HG03066 (cell line): ENCODE data around the gene TMEM203.

ENCODE experiments used
- ATAC-seq: cut with Tn5 transposase; IDR thresholded peaks from one replicate; pipeline ENCODE4 v1.9.1; 2021; ENCODE audit warnings: low read depth; ENCODE audit not compliant: unreplicated experiment

The TMEM203 gene

DNA sequence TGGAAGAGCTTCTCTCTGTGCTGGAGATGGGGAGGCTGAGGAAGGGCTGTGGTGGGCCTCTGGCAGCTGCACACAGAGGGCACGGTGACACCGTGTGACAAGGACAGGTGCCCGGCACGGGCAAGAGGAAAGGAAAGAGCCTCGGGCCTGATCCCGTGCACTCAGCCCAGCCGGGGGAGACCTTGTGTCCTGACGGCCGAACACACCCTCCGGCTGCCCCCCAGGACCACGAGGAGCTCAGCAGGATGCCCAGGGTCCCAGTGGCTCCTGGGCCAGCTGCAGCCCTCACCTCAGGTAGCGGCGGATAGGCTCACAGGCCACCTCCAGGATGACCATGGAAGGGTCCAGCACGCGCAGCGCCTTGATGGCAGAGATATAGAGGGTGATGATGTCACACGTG, 22.6 kb downstream of the TMEM203 start:
- no peak for ATAC-seq

DNA sequence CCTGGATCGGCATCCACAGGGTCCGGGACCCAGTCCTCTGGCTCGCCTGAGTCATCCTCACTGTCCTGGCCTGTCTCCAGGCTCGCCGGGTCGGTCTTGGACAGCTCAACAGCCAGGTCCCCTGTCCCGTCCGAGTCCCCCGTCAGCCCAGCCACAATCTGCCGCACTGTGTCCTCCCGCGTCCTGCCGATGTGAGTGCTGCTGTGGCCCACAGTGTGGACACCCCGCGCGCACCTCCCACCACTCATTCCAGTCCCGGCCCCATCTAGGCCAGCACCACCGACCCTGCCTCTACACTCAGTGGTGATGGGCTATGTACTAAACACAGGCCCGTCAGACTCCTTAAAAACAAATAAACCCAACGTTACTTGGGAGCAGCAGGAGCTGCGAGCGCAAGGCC, 23.8 kb downstream of the TMEM203 start:
- no peak for ATAC-seq

DNA sequence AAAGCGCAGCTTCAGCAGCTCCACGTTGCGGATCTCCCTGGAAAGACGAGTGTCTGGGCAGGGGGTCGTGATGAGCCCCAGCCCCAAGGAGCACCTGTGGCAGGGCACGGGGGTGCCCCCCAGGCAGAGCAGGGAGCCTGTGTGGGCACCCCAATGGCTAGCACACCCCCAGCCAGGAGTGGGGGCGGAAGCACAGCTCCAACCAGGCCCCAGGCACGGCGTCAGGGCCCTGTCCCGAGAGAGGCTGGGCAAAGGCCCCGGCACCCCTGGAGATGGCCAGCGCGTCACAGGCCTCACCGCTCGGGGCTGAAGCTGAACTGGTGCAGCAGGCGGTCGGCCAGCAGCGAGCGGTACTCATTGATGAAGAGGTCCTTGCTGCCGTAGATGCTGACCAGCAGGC, 25.0 kb downstream of the TMEM203 start:
- no peak for ATAC-seq

DNA sequence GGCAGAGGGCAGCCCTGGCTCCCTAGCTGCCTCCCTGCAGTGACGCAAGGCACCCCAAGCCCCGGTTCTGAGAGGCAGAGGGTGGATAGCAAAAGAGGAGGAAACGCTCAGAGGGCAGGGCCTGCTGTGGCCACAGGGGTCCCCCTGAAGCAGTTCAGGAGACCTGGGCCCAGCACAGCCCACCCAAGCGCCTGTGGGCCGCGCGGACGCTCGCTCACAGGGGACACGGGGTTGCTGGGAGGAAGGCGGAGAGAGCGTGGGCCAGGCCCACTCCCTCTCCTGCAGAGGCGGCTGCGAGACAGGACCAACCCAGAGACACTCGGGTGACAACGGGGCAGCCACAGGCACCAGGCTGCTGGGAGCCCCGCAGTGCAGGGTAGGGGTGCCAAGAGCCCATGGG, 25.7 kb downstream of the TMEM203 start:
- no peak for ATAC-seq

DNA sequence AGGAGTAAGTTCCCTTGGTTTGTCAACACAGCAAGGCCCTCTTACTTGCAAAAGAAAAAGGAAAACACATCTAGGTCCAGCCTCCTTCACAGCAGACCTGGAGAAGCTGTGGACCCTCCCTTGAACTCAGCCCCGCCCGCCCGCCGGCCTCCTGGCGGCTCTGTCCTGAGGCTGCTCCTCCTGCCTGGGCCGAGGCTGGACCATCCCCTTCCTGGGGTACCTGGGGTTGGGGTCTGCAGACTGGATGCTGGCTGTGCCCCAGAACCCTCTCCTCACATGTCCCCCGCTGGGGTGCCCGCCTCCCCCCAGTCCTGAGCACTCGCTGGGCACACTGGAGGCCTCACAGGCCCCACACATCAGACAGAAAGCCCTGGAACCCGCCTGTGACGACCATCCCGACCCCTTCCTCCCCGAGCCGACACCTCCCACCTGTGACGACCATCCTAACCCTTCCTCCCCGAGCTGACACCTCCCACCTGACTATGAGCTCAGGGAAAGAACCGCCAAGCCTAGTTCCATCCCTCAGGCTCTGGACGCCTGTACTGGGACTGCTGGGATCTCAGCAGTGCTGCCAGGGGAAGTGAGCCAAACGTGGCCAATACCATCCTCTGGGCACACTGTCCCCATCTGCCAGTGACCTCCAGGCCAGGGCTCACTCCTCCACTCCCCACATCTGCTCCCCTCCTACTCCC, 26.4 kb downstream of the TMEM203 start:
- no peak for ATAC-seq

DNA sequence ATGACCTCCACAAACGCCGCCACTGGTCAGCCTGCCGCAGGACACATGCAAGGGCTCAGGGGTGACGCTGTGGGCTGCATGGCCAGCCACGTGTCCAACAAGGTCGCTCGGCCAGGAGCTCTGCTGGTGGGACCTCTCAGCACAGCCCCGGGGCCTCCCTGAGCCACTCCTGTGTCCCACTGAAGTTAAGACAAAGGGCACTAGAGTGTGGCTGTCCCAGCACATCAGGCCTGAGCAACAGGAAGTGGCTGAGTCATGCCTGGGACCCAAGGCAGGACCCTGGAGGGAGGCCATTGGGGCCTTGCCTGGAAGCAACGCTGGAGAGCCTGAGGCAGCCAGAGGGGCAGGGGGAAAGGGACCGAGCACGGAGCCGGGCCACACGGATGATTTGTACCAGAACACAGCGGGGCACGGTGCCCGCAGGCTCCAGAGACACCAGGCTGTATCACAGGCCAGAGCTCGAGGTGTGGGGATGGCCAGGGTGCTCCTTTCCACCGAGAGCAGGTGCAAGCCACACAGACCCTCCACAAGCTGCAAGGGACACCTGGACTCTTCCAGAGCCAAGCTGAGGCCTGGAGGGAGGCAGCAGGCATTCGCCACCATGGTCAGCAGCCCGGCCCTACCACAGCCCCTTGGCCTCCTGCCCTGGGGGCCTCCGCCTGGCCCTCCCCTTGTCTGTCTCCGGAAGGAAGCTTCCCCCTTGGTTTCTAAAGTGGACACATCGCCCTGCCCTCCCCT, 27.1 kb downstream of the TMEM203 start:
- ATAC-seq: no peak

DNA sequence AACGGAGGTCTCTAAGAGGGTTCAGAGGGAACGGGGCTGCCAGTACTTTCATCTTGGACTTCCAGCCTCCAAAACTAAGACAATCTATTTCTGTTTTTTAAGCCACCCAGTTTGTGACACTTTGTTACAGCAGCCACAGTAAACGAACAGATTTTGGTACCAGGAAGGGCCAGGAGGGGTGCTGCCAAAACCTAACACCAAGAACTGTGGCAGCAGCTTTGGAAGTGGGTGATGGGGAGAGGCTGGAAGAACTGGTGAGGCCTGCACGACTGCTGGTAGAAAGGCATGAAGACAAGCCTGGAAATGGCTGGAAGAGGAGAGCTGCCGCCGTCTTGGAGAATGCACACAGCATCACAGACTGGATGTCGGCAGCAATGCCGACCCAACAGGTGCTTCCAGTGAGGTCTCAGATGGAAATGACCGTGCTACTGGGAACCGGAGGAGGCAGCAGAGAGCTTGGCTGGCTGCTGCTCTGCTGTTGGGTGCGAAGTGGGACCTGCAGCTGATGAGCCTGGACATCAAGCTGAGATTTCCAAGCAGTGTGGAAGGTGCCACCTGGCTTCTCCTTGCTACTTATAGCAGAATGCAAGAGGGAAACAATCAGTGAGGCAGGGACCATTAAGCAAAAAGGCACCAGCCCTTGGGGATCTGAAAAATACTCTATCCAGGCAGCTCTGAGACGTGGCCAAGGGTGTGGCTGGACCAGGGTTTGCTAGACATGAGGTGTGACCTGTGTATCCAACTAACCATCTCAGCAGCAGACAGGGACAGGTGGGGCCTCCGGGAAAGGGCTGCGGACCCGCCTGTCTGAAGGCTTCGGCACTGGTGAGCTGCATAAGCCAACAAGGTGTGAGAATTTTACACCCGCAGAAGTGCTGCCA, 28.9 kb downstream of the TMEM203 start:
- no peak for ATAC-seq

DNA sequence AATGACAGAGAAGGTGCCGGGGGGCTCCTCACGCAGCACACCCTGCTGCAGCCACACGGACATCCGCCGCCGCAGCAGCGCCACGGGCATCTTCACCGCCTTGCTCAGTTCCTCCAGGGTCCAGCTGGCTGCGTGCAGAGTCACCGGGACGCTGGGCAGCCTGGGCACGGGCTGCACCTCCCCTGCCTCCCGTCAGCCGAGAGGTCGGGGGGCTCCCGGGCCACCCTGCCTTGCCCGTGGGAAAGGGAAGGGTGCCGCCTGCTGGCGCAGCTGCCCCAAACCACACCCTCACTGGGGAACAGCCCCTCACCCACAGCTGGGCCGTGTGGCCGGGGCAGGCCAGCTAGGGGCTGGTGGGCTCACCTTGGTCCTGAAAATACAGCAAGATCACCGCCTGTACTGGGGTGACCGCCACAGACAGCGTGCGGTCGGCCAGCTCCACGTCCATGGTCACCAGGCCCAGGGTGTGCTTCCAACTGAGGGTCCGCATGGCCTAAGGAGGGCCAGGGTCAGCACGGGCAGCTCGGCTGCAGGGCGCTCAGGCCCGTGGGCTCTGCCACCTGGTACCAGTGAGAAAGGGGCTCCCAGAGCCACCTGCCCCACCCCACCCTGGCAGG, 30.0 kb downstream of the TMEM203 start:
- ATAC-seq: no peak

DNA sequence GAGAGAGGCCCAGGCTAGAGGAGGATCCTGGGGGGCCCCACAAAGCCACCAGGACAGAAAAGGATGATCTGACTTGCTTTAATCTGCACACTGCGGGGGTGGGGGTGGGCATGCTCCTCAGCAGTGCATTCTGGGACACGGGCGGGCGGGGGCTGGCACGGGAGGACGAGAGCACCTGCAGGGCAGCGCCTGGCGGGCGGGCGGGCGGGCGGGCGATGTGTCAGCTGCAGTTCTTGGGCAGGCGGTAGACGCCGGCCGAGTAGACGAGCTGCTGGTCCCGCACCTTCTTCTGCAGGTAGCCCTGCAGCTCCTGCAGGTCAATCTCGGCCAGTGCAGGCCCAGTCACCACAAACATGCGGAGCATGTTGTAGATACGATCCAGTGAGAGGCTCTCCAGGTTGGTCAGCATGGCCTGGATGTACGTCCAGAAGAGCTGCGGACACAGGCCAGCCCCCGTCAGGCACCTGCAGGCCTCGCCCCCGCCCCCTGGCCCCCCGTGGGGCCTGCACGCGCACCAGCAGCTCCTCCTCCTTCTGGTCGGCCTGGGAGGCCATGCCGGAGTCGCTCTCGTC, 30.6 kb downstream of the TMEM203 start:
- ATAC-seq: no peak

DNA sequence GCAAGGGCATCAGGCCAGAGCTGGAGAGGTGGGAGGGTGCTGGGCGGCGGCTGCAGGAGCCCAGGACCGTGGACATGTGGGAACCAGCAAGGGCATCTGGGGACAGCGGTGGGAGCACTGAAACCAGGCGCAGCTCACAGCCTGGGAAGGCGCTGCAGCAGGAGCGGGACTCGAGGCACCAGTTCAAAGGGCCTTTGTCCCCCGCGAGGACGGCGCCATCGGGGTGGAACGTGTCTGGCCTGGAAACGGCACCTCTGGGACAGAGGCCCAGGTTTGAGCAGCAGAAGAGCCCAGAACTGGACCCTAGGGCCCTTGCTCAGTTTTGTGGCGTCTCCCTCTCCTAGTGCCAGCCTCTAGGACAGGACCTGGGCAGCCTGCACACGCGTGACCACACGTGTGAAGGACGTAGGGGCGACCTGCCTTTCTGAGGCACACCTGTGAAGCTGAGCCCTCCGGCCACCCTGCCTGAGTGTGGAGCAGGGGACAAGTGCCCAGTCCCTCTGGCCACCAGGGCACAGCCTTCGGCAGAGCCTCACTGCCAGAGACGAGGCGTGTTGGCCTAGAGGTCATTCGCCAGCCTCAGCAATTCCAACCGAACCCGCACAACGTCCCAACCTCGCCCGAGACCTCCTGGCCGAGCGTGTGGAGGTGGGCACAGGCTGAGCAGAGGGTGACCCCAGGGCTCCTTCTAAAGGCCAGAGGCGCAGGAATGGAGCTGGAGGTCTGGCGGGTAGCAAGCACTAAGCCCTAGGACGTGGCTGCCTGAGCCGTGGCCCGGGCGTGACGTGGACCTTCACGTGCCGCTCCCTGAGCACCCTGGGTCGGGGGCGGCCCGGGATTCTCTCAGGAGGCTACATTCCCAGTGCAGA, 31.4 kb downstream of the TMEM203 start:
- no peak for ATAC-seq

DNA sequence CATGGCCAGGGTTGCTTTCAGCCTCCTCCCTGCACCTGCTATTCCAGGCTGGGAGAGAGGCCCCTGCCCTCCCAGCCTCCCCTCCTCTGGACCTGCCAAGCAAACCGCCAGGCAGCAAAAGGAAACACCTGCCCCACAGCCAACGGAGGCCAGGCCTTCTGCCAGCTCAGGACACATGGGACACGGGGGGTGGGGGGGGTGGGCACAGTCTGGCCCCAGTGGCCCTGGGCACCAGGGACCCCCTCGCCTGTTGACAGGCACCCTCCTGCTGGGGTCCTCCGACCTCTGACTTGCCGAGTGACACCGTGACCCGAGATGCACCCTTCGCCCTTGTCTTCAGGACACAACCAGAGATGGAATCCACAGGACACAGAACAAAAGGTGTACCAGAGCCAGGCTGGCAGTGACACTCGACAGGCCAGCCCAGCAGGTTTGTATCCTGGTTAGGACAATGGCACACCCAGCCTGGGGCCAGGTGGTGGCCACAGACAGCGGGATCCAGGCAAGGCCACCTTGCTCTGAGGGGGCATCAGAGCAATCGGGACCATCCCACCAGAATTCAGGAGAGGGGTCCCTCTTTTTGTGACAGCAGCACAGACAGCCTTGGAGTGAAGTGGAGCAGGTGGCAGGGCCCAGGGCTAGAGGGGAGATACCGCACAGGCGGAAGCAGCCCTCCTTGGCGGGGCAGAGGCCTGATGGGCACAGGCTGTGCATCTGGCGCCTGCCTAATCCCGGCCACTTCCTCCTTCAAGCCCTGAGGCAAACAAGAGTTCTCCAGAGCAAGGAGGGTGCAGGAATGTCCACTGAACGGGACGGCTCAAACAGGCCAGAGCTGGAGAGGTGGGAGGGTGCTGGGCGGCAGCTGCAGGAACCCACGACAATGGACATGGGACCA, 32.3 kb downstream of the TMEM203 start:
- ATAC-seq: no peak

DNA sequence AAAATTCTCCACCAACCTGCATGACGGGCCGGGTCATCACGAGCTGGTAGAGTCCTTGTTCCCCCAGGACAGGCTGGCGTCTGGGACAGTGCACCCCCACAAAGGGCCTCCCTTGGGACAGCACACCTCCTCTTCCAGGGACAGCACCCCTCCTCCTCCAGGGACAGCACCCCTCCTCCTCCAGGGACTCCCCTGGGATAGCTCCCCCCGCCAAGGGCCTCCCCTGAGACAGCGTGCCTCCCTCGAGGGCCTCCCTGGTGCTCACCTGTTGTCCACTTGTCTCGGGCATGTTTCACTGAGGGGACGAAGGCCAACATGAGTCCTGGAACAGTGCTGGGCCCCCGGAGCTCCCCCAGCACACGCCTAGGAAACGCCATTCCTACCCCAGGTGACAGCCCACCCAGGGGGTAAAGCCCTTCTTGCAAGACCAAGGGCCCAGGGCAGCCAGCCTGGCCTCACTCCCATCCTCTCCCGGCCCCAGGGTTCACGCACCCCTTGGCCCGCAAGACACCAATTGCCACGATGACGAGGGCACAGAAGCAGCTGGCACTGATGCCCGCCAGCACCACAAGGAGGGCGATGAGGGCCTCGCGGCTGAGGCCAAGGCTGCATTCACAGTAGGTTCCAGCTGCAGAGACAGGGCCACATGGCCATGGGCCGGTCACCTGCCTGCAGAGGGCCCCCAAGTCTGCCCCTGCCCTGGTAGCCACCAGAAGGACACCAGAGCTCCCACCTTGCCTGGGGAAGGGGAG, 34.1 kb downstream of the TMEM203 start:
- ATAC-seq: no peak

DNA sequence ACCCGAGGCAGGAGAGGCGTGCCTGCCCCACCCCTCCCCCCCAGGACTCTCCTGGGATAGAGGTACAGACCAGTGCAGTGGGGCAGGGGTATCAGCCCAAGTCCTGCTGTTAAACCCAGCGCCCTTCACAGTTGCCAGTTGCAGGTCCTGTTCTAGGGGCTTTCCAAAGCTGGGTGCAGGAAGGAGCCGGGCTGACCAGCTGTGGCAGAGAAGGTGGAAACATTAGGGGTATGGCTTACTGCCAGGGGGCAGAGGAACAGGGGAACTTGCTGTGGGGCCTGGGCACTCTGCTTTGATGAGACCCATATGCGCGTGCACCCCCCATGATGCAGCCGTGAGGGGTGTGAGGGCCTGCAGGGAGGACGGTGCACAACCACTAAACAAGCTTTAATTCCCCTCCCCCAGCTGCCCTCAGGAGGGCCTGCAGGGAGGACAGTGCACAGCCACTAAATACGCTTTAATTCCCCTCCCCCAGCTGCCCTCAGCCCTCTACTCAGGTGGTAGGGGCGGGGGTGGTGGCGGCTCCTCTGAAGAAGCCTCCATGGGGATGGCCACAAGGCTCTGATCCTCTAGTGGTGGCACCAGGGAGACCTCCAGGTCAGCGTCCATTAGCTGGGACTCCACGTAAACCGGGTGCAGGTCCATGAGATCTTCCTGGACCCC, 34.8 kb downstream of the TMEM203 start:
- no peak for ATAC-seq

DNA sequence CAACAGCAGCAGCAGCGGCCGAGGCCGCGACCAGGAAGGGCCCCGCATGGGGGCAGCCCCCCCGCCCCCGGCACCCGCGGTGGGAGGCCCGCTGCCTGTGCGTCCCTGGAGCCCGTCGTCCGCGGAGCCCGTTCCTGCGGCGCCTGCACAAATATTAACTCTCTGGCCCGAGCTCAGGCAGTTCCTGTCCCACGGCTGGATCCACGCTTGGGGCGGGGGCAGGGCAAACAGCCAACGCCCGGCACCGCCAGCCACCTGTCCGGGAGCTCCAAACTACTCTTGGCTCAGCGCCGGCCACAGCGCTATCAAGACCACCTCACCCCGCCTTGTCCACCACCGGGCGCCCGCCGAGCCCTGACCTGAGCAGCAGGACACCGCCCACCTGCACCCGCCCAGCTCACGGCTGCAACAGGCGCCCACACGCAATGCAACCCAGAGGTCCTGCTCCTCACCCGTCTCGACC, 35.5 kb downstream of the TMEM203 start, which contains the start of gene LRRC26:
LRRC26 (minus strand) TSS at position 156 of the 463 bp plus-strand sequence; CDS start at position 48, 108 bp downstream.
- no peak for ATAC-seq

DNA sequence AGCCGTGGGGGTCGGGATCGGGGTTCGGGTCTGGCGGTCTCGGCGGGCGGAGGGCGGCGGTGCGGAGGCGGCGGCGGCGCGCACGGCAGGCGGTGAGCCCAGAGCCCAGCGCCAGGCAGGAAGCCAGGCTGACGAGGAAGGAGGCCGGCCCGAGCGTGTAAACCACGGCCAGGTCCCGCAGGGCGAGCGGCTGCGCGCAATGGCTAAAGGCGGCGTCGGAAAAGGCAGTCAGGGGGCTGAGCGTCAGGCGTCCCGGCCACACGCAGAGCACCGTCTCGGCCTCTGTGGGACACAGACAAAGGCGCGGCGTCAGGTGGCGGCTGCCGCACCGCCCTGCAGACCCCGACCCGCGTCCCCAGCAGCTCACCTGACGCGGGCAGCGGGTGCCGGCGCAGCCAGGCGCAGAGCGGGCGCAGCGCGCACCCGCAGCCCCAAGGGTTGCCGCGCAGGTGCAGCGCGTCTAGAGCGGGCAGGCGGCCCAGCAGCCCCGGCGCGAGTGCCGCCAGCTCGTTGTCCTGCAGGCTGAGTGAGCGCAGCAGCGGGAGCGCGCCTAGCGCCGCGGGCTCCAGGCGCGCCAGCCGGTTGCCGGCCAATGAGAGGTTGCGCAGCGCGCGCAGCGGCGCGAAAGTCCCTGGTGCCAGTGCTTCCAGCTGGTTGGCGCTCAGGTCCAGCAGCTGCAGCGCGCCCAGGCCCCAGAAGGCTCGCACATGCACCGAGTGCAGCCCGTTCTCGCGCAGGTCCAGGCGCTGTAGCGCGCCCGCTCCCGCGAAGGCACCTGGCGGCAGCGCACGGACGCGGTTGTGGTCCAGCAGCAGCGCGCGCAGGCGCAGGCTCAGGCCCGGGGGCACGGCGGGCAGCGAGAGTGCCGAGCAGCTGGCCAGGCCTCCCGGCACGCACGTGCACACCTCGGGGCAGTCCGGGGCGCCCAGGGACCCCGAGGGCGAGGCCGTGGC, 36.3 kb downstream of the TMEM203 start:
- ATAC-seq: no peak

DNA sequence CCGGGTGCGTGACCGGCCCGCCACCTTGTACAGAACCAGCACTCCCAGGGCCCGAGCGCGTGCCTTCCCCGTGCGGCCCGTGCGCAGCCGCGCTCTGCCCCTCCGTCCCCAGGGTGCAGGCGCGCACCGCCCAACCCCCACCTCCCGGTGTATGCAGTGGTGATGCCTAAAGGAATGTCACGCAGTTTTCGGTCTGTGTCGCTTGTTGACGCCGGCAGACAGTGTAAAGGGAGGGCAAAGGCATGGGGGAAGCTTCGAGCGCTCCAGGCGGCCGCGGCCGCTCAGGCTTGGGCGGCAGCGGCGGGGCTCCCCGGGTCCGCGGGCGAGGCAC, 36.9 kb downstream of the TMEM203 start:
- no peak for ATAC-seq
